Measurements from ENCODE around the gene CNNM4. TPM values are rescaled to one million over a fixed set of nuclear protein-coding genes. Genes with fewer than 3 reads are reported as not detected.

CNNM4 gene
- total RNA-seq, 4 donors from 2014 or later, result 19.0 to 53.9 (median 41.7) TPM

DNA sequence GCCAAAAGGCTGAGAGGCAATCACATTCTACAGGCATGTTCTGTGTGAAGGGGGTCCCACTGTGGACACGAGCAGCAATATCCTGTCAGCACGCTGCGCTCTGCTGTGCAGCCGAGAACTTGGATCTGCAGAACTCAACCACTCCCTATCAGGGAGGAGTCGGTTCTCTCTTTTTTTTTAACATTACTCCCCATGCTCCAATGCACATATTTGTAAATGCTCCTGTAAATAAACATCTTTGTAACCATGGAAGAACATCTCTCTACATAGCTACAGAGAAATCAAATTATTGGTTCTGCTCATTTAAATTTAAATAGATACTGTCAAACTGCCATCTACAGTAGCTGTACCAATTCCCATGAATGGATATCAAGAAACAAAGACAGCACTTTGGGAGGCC is 86.1 kb downstream of the CNNM4 start:
- H3K36me3 ChIP-seq, result peaks cover 0 to 56% (median 0%) of the 10 kb centered on the region in 3 donors
- H3K27me3 ChIP-seq, result no peaks in the 10 kb centered on the region
- H3K27ac ChIP-seq, result no peak overlapping the region
- no peak overlapping the region for H3K4me3 ChIP-seq
- no peaks in the 10 kb centered on the region for H3K9me3 ChIP-seq
- DNase-seq, result no peak
- TF ChIP-seq, protein P1, sequence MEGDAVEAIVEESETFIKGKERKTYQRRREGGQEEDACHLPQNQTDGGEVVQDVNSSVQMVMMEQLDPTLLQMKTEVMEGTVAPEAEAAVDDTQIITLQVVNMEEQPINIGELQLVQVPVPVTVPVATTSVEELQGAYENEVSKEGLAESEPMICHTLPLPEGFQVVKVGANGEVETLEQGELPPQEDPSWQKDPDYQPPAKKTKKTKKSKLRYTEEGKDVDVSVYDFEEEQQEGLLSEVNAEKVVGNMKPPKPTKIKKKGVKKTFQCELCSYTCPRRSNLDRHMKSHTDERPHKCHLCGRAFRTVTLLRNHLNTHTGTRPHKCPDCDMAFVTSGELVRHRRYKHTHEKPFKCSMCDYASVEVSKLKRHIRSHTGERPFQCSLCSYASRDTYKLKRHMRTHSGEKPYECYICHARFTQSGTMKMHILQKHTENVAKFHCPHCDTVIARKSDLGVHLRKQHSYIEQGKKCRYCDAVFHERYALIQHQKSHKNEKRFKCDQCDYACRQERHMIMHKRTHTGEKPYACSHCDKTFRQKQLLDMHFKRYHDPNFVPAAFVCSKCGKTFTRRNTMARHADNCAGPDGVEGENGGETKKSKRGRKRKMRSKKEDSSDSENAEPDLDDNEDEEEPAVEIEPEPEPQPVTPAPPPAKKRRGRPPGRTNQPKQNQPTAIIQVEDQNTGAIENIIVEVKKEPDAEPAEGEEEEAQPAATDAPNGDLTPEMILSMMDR (IDR thresholded peaks at IDR 0.05), result no peak
- TF ChIP-seq POLR2A (IDR thresholded peaks at IDR 0.05), result no peak
- H3K4me1 ChIP-seq, result no peaks in the 10 kb centered on the region

DNA sequence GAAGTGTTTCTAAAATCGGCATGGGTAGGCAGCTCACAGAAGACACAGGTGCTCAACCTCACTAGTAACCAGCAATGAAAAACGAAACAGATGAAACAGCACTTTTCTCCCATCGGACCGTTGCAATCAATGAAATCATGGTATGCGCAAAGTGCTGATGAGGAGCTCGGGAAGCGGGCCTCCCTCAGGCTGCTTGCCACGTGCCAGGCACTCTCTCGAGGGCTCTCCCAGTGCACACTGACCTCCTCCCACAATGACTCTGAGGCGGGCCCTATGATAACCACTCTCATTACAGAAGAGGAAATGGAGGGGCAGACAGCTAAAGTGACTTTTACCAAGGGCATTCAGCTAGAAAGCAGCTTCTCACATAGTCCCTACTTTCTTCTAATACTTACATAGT is 86.9 kb downstream of the CNNM4 start:
- no peak overlapping the region for H3K27ac ChIP-seq
- no peaks in the 10 kb centered on the region for H3K27me3 ChIP-seq
- H3K9me3 ChIP-seq, result no peaks in the 10 kb centered on the region
- no peaks in the 10 kb centered on the region for H3K4me1 ChIP-seq
- H3K4me3 ChIP-seq, result no peak overlapping the region
- no peak for DNase-seq
- TF ChIP-seq, protein P1 (IDR thresholded peaks at IDR 0.05), result no peak
- no peak for TF ChIP-seq POLR2A (IDR thresholded peaks at IDR 0.05)
- H3K36me3 ChIP-seq, result peaks cover 0 to 60% (median 0%) of the 10 kb centered on the region in 3 donors

DNA sequence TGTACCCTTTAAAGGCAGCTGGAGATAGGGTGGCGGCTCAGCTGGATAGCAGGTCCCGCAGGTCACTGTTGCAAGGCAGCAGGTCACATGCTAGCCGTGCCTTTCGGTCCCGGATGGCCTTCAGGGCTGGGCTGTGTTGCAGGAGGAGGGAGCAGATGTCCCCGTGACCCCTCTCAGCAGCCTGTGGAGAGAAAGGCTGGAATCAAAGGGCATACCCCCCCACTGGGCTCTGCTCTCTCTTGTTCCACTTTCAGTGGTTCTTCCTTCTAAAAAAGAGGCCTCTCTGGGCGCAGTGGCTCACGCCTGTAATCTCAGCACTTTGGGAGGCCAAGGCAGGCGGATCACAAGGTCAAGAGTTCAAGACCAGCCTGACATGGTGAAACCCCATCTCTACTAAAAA is 87.6 kb downstream of the CNNM4 start:
- no peaks in the 10 kb centered on the region for H3K4me1 ChIP-seq
- peaks cover 0 to 66% (median 0%) of the 10 kb centered on the region in 3 donors for H3K36me3 ChIP-seq
- no peak for DNase-seq
- no peak overlapping the region for H3K4me3 ChIP-seq
- H3K27me3 ChIP-seq, result no peaks in the 10 kb centered on the region
- H3K27ac ChIP-seq, result no peak overlapping the region
- no peaks in the 10 kb centered on the region for H3K9me3 ChIP-seq
- no peak for TF ChIP-seq POLR2A (IDR thresholded peaks at IDR 0.05)
- TF ChIP-seq, protein P1 (IDR thresholded peaks at IDR 0.05), result no peak

DNA sequence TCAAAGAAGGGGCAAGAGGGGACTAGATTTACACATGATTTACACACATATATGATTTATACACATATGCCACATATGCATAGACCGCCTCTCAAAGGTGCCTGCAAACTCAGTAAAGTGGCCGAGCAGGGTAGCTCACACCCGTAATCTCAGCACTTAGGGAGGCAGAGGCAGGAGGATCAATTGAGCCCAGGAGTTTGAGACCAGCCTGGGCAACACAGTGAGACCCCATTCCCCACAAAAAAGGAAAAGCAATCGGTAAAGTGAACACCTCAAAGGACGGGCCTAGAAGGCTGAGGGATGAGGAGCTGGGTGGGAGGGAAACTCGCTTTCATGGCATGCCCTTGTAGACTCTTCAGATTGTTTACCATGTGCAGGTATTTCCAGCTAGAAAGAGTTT is 92.0 kb downstream of the CNNM4 start:
- DNase-seq, result no peak
- peaks cover 0 to 59% (median 0%) of the 10 kb centered on the region in 3 donors for H3K36me3 ChIP-seq
- H3K9me3 ChIP-seq, result no peaks in the 10 kb centered on the region
- no peak overlapping the region for H3K4me3 ChIP-seq
- TF ChIP-seq, protein P1 (IDR thresholded peaks at IDR 0.05), result no peak
- TF ChIP-seq POLR2A (IDR thresholded peaks at IDR 0.05), result no peak
- H3K27me3 ChIP-seq, result no peaks in the 10 kb centered on the region
- H3K27ac ChIP-seq, result no peak overlapping the region
- peaks cover 0 to 12% (median 5%) of the 10 kb centered on the region in 4 donors for H3K4me1 ChIP-seq

DNA sequence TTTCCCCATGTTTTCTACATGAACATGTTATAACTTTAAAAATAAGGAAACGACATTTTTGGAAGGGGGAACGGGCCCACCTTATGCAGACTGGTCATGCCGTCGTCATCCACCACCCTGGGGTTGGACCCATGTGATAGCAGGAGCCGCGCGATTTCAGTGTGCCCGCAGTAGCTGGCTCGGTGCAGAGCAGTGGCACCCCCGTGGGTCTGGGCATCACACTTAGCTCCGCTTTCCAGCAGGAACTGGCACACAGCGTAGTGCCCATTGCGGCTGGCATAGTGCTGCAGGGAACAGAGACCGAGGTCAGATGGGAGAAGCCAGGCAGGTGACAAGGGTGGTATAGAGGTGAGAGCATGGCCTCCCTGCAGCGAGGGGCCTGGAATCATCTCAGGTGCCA is 92.6 kb downstream of the CNNM4 start:
- no peaks in the 10 kb centered on the region for H3K9me3 ChIP-seq
- DNase-seq, result no peak
- no peaks in the 10 kb centered on the region for H3K27me3 ChIP-seq
- TF ChIP-seq, protein P1 (IDR thresholded peaks at IDR 0.05), result no peak
- no peak for TF ChIP-seq POLR2A (IDR thresholded peaks at IDR 0.05)
- H3K4me1 ChIP-seq, result peaks cover 0 to 12% (median 5%) of the 10 kb centered on the region in 4 donors
- H3K4me3 ChIP-seq, result no peak overlapping the region
- H3K36me3 ChIP-seq, result peaks cover 0 to 53% (median 0%) of the 10 kb centered on the region in 3 donors
- no peak overlapping the region for H3K27ac ChIP-seq

Data from Peyer's patch (tissue), 4 donors.